DOHH2 (cell line): ENCODE results near the gene RBM6.

Experiments
- EZH2phosphoT487 ChIP-seq: fragments of 200-600 bp; sonication (generic); IDR thresholded peaks from 2 replicates; pipeline ENCODE4 v1.6.1; 2017; ENCODE audit warnings: borderline replicate concordance, mild to moderate bottlenecking, antibody characterized with exemption, low read length, moderate library complexity, mixed read lengths
- TF ChIP-seq, protein P1 (sequence below): fragments of 200-600 bp; sonication (generic); IDR thresholded peaks from one replicate; pipeline ENCODE4 v1.5.1; 2014; ENCODE audit warnings: antibody characterized with exemption, mild to moderate bottlenecking, low read depth, low read length; ENCODE audit not compliant: poor library complexity, severe bottlenecking

DNA sequence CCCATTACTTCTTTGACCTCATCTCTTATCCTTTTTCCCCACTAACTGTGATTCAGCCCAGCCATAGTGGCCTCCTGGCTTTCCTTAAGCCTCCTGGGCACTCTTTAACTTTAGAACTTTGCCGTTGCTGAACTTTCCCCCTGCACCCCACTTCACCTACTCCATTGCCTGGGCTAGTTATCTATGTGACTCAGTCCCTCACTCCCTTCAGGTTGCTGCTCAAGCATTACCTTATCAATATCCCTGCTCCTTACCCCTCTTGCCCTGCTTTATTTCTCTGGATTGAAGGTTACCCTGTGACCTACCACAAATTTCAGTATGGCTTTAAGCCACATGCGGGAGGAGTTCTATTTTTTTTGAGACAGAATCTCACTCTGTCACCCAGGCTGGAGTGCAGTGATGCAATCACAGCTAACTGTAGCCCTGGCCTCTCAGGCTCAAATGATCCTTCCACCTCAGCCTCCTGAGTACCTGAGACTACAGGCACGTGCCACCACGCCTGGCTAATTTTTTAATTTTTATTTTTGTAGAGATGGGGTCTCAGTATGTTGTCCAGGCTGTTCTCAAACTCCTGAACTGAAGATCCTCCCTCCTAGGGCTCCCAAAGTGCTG lies 13.7 kb upstream of the RBM6 start:
- TF ChIP-seq, protein P1, sequence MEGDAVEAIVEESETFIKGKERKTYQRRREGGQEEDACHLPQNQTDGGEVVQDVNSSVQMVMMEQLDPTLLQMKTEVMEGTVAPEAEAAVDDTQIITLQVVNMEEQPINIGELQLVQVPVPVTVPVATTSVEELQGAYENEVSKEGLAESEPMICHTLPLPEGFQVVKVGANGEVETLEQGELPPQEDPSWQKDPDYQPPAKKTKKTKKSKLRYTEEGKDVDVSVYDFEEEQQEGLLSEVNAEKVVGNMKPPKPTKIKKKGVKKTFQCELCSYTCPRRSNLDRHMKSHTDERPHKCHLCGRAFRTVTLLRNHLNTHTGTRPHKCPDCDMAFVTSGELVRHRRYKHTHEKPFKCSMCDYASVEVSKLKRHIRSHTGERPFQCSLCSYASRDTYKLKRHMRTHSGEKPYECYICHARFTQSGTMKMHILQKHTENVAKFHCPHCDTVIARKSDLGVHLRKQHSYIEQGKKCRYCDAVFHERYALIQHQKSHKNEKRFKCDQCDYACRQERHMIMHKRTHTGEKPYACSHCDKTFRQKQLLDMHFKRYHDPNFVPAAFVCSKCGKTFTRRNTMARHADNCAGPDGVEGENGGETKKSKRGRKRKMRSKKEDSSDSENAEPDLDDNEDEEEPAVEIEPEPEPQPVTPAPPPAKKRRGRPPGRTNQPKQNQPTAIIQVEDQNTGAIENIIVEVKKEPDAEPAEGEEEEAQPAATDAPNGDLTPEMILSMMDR: no peak
- TF ChIP-seq EZH2phosphoT487: no peak
